ENCODE results near the gene PEDS1. TPM values are rescaled to one million over a fixed set of nuclear protein-coding genes. Genes with fewer than 3 reads are reported as not detected.

The PEDS1 gene
- total RNA-seq, 1 experiment from 2014 or later, result 26.0 TPM

DNA sequence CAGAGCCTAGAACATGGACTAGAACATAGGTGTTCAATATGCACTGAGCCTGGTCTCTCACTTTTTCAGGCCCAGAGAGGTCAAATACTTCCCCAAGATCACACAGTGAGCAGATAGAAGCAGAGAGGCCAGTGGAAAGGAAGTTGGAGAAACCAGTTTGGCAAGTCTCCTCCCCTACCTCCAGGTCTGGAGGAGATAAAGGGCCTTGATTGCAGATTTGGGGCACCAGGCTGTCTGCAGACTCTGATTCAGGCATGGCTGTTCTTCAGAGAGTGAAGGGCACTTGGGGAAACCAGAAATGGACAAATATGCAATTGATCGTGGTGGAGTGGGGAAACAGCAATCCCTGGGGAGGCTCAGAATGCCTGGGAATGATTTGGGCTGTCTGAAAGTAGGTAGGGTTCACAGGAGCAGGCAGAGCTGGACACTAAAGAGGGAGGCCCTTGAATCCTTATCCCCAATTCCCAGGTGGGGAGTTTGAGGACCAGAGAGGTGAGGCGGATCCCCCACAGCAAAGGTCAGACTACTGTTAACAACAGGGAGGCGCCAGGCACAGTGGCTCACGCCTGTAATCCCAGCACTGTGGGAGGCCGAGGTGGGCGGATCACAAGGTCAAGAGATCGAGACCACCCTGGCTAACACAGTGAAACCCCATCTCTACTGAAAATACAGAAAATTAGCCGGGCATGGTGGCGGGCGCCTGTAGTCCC, 2.3 kb downstream of the PEDS1 start:
- POLR2A ChIA-PET, result interaction anchor here (0.6 to 19.2 kb wide), 12 partner anchors 12 to 807 kb away, joined by 3 to 386 read pairs (median 12); partner anchors contain the start of genes PTPN1 and UBE2V1
- CTCF ChIA-PET, result interaction anchor here (0.7 to 8.5 kb wide), 15 partner anchors 8 to 364 kb away, joined by 3 to 408 read pairs (median 8); partner anchors contain the start of gene UBE2V1
- no TSS peak for BruUV-seq (replicated peaks)
- DNase-seq (ENCODE audit: unreplicated experiment), result no peak
- Mint-ChIP-seq H3K9me3 (ENCODE audit: unreplicated experiment) (no peaks in the 10 kb centered on the region), H3K36me3 (ENCODE audit: insufficient read depth, unreplicated experiment) (peaks cover 13% of the 10 kb centered on the region), H3K4me1 (ENCODE audit: insufficient read depth, unreplicated experiment) (peaks cover 63% of the 10 kb centered on the region), H3K4me3 (ENCODE audit: unreplicated experiment) (peak overlapping the region; percentile 87), H3K27ac (ENCODE audit: low read depth, unreplicated experiment) (peak overlapping the region; percentile 94), H3K27me3 (ENCODE audit: insufficient read depth, unreplicated experiment) (no peaks in the 10 kb centered on the region)
- intact Hi-C loops (cut with micrococcal nuclease), result no loop called here
- TF ChIP-seq, protein P1, sequence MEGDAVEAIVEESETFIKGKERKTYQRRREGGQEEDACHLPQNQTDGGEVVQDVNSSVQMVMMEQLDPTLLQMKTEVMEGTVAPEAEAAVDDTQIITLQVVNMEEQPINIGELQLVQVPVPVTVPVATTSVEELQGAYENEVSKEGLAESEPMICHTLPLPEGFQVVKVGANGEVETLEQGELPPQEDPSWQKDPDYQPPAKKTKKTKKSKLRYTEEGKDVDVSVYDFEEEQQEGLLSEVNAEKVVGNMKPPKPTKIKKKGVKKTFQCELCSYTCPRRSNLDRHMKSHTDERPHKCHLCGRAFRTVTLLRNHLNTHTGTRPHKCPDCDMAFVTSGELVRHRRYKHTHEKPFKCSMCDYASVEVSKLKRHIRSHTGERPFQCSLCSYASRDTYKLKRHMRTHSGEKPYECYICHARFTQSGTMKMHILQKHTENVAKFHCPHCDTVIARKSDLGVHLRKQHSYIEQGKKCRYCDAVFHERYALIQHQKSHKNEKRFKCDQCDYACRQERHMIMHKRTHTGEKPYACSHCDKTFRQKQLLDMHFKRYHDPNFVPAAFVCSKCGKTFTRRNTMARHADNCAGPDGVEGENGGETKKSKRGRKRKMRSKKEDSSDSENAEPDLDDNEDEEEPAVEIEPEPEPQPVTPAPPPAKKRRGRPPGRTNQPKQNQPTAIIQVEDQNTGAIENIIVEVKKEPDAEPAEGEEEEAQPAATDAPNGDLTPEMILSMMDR (IDR thresholded peaks at IDR 0.05; ENCODE audit: unreplicated experiment), result no peak

DNA sequence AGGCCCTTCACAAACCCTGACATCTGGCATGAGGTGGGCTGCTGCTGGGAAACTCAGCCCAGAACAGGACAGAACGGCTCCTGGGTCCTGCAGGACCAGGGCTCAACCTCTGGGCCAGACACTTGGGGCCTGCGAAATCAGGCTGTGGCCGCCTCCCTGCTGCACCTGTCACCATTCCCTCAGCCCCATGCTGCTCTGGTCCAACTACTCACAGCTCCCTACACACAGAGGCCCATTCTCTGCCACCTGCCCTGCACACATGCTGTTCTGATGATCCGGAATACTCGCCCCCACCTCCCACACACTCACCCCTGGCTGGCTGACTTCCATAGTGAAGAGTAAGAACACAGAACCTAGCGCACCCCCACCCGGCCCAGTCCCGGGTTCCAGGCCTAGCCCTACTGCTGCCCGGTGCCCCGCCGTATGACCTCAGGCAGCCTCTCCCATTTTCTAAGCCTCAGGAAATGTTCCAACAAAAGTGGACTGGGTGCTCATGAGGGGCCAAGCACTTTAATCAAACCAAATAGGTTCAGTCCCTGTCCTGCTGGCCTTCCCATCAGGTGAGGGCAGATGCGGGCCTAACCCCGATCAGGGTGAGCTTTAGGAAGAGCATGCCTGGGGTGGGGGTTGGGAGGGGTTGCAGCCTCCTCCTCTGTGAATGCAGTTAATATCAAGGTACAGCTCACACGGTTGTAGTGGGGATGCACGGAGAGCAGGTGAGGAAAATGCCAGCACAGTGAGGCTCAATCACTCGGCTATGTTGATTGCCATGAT, 3.9 kb downstream of the PEDS1 start:
- CTCF ChIA-PET, result interaction anchor here (0.6 to 8.5 kb wide), 9 partner anchors 9 to 425 kb away, joined by 3 to 408 read pairs (median 3); partner anchors contain the start of gene UBE2V1
- peaks cover 13% of the 10 kb centered on the region for H3K36me3 Mint-ChIP-seq (ENCODE audit: insufficient read depth, unreplicated experiment)

DNA sequence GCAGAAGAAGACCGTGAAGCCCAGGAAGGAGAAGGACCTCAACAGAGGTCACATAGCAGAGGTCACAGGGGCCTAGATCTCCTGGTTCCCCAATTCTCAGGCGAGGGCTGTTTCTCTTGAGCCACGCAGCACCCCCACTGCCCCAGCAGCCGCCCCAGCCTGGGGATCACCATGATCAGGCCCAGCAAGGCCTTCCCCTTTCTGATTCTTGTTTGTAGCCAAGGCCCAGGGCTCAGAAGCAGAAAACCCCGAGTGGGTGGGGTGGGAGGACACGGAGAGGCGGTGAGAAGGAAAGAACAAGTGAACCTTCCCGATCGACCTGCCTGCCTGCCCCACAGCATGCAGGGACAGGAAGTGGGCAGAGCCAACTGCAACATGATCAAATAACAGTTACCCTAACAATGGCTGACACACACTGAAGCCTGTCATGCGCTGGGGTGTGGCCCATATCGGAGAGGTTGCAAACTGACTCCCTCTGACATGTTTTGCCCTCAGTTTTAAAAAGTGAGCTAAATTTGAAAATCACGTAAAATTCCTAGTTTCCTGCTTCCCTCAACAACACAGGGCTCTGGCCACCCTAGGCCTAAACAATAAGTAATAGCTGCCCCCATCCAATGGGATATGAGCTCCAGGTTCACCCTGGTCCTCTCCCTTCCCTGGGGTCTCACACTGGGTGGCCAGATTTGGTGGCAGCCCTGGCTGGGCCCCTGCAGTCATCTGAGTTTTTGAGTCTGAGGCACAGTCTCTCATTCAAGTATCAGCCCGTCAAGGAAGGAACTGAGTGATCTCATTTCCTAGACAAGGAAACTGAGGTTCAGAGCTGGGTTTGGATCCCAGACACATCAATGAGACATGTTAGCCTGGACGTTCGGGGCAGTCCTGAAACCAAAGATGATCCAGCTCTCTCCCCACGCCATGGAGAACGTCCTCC, 6.5 kb downstream of the PEDS1 start:
- CTCF ChIA-PET, result interaction anchor here (0.9 to 8.5 kb wide), 6 partner anchors 12 to 168 kb away, joined by 3 to 408 read pairs (median 4); partner anchors contain the start of gene UBE2V1
- TF ChIP-seq, protein P1 (IDR thresholded peaks at IDR 0.05; ENCODE audit: unreplicated experiment), result no peak
- Mint-ChIP-seq H3K4me1 (ENCODE audit: insufficient read depth, unreplicated experiment) (peaks cover 65% of the 10 kb centered on the region), H3K4me3 (ENCODE audit: unreplicated experiment) (peak overlapping the region; percentile 61), H3K27ac (ENCODE audit: low read depth, unreplicated experiment) (peak overlapping the region; percentile 96), H3K36me3 (ENCODE audit: insufficient read depth, unreplicated experiment) (peaks cover 29% of the 10 kb centered on the region), H3K9me3 (ENCODE audit: unreplicated experiment) (no peaks in the 10 kb centered on the region), H3K27me3 (ENCODE audit: insufficient read depth, unreplicated experiment) (no peaks in the 10 kb centered on the region)
- POLR2A ChIA-PET, result interaction anchor here (0.6 to 19.2 kb wide), 11 partner anchors 11 to 871 kb away, joined by 3 to 386 read pairs (median 4); partner anchors contain the start of gene UBE2V1
- BruUV-seq (replicated peaks), result no TSS peak
- intact Hi-C loops (cut with micrococcal nuclease), result no loop called here
- DNase-seq (ENCODE audit: unreplicated experiment), result peak; percentile 81

More for the DNA sequence above, 3.9 kb downstream of the PEDS1 start:
- Mint-ChIP-seq H3K4me3 (ENCODE audit: unreplicated experiment) (peak overlapping the region; percentile 87), H3K27me3 (ENCODE audit: insufficient read depth, unreplicated experiment) (no peaks in the 10 kb centered on the region), H3K27ac (ENCODE audit: low read depth, unreplicated experiment) (peak overlapping the region; percentile 94), H3K9me3 (ENCODE audit: unreplicated experiment) (no peaks in the 10 kb centered on the region), H3K4me1 (ENCODE audit: insufficient read depth, unreplicated experiment) (peaks cover 67% of the 10 kb centered on the region)
- no peak for DNase-seq (ENCODE audit: unreplicated experiment)
- BruUV-seq (replicated peaks), result no TSS peak
- POLR2A ChIA-PET, result interaction anchor here (0.6 to 19.2 kb wide), 7 partner anchors 9 to 871 kb away, joined by 3 to 386 read pairs (median 4); partner anchors contain the start of gene UBE2V1
- intact Hi-C loops (cut with micrococcal nuclease), result no loop called here
- TF ChIP-seq, protein P1 (IDR thresholded peaks at IDR 0.05; ENCODE audit: unreplicated experiment), result no peak

Data from MCF 10A (cell line).